ENCODE measurements around the gene ULK4.

Gene ULK4

DNA sequence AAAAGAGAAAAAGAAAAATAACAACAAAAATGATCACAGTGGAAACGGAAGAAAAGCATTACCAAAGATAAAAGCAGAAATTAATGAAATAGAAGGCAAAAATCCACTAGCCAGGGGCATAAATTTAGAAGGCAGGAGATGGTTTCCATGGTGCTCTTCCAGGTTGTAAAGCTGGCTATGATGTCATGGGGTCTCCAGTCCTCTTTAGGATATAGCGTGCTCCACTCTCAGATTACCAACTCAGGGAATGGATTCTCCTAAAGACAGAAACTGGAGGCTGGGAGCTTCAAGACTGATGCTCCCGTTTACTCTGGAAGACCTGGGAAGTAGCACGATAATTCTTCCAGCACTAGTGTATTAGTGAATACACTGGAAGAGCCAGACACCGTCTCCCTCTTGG, 10.9 kb upstream of the ULK4 start:
- H3K4me3 ChIP-seq (replicated peaks; ENCODE audit: insufficient read depth, low read length): no peak overlapping the region
- no peaks in the 10 kb centered on the region for H3K27me3 ChIP-seq (ENCODE audit: insufficient read depth, poor library complexity, severe bottlenecking)
- no peak for DNase-seq (ENCODE audit: low read depth in 1 of 2, low spot score in 1 of 2)
- no peak overlapping the region for H3K27ac ChIP-seq (replicated peaks)
- no peak for TF ChIP-seq POLR2AphosphoS5 (IDR thresholded peaks at IDR 0.05; ENCODE audit: low read depth)
- TF ChIP-seq SPI1 (IDR thresholded peaks at IDR 0.05; ENCODE audit: borderline replicate concordance, low read depth): no peak
- TF ChIP-seq GABPA (IDR thresholded peaks at IDR 0.05; ENCODE audit: low read depth): no peak
- TF ChIP-seq, protein P1, sequence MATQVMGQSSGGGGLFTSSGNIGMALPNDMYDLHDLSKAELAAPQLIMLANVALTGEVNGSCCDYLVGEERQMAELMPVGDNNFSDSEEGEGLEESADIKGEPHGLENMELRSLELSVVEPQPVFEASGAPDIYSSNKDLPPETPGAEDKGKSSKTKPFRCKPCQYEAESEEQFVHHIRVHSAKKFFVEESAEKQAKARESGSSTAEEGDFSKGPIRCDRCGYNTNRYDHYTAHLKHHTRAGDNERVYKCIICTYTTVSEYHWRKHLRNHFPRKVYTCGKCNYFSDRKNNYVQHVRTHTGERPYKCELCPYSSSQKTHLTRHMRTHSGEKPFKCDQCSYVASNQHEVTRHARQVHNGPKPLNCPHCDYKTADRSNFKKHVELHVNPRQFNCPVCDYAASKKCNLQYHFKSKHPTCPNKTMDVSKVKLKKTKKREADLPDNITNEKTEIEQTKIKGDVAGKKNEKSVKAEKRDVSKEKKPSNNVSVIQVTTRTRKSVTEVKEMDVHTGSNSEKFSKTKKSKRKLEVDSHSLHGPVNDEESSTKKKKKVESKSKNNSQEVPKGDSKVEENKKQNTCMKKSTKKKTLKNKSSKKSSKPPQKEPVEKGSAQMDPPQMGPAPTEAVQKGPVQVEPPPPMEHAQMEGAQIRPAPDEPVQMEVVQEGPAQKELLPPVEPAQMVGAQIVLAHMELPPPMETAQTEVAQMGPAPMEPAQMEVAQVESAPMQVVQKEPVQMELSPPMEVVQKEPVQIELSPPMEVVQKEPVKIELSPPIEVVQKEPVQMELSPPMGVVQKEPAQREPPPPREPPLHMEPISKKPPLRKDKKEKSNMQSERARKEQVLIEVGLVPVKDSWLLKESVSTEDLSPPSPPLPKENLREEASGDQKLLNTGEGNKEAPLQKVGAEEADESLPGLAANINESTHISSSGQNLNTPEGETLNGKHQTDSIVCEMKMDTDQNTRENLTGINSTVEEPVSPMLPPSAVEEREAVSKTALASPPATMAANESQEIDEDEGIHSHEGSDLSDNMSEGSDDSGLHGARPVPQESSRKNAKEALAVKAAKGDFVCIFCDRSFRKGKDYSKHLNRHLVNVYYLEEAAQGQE (IDR thresholded peaks at IDR 0.05; ENCODE audit: insufficient replicate concordance, low read depth): no peak
- TF ChIP-seq, protein P2, sequence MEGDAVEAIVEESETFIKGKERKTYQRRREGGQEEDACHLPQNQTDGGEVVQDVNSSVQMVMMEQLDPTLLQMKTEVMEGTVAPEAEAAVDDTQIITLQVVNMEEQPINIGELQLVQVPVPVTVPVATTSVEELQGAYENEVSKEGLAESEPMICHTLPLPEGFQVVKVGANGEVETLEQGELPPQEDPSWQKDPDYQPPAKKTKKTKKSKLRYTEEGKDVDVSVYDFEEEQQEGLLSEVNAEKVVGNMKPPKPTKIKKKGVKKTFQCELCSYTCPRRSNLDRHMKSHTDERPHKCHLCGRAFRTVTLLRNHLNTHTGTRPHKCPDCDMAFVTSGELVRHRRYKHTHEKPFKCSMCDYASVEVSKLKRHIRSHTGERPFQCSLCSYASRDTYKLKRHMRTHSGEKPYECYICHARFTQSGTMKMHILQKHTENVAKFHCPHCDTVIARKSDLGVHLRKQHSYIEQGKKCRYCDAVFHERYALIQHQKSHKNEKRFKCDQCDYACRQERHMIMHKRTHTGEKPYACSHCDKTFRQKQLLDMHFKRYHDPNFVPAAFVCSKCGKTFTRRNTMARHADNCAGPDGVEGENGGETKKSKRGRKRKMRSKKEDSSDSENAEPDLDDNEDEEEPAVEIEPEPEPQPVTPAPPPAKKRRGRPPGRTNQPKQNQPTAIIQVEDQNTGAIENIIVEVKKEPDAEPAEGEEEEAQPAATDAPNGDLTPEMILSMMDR (IDR thresholded peaks at IDR 0.05; ENCODE audit: insufficient read depth, low read length): no peak

DNA sequence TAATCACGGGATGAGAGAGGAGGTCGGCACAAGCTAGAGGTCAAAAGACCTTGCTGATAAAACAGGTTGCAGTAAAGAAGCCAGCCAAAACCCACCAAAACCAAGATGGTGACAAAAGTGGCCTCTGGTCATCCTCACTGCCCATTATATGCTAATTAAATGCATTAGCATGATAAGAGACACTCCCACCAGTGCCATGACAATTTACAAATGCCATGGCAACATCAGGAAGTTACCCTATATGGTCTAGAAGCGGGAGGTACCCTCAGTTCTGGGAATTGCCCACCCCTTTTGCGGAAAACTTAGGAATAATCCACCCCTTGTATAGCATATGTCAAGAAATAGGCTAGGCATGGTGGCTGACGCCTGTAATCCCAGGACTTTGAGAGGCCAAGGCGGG, 4.3 kb upstream of the ULK4 start:
- TF ChIP-seq, protein P1 (IDR thresholded peaks at IDR 0.05; ENCODE audit: insufficient replicate concordance, low read depth): no peak
- TF ChIP-seq POLR2AphosphoS5 (IDR thresholded peaks at IDR 0.05; ENCODE audit: low read depth): no peak
- no peak for TF ChIP-seq SPI1 (IDR thresholded peaks at IDR 0.05; ENCODE audit: borderline replicate concordance, low read depth)
- TF ChIP-seq, protein P2 (IDR thresholded peaks at IDR 0.05; ENCODE audit: insufficient read depth, low read length): no peak
- TF ChIP-seq GABPA (IDR thresholded peaks at IDR 0.05; ENCODE audit: low read depth): no peak
- Histone ChIP-seq H3K27me3 (ENCODE audit: insufficient read depth, poor library complexity, severe bottlenecking) (no peaks in the 10 kb centered on the region), H3K27ac (replicated peaks) (no peak overlapping the region), H3K4me3 (replicated peaks; ENCODE audit: insufficient read depth, low read length) (no peak overlapping the region)
- no peak for DNase-seq (ENCODE audit: low read depth in 1 of 2, low spot score in 1 of 2)

DNA sequence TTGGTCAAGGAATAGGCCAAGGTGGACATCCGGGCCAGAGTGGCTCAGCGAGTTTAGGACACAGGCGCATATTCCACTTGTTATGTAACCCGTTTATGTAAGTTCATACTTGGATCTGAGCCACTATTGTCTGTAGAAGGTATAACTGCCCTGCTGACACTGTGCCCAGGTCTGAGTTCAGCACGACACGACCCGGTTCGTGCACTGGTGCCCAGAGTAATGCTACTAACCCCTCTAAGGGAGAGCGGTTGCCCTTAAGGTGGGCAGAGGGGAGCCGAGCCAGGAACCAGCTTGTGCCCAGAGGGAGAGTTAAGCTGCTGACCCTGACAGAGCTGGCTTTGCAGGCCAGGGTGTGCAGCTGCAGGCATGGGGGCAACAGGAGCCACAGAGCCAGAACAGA, 1.9 kb upstream of the ULK4 start:
- Histone ChIP-seq H3K4me3 (replicated peaks; ENCODE audit: insufficient read depth, low read length) (no peak overlapping the region), H3K27me3 (ENCODE audit: insufficient read depth, poor library complexity, severe bottlenecking) (no peaks in the 10 kb centered on the region), H3K27ac (replicated peaks) (no peak overlapping the region)
- TF ChIP-seq GABPA (IDR thresholded peaks at IDR 0.05; ENCODE audit: low read depth) (no peak), SPI1 (IDR thresholded peaks at IDR 0.05; ENCODE audit: borderline replicate concordance, low read depth) (no peak), POLR2AphosphoS5 (IDR thresholded peaks at IDR 0.05; ENCODE audit: low read depth) (no peak)
- TF ChIP-seq, protein P2 (IDR thresholded peaks at IDR 0.05; ENCODE audit: insufficient read depth, low read length): no peak
- TF ChIP-seq, protein P1 (IDR thresholded peaks at IDR 0.05; ENCODE audit: insufficient replicate concordance, low read depth): no peak
- DNase-seq (ENCODE audit: low read depth in 1 of 2, low spot score in 1 of 2): no peak
